Measurements from ENCODE around the gene BEST4. TPM values are rescaled to one million over a fixed set of nuclear protein-coding genes. Genes with fewer than 3 reads are reported as not detected.

The BEST4 gene
- polyA plus RNA-seq, 1 donor (not counting 4 experiments of a cell fraction or from before 2014, with no cell fraction given) = 0.14 TPM

DNA sequence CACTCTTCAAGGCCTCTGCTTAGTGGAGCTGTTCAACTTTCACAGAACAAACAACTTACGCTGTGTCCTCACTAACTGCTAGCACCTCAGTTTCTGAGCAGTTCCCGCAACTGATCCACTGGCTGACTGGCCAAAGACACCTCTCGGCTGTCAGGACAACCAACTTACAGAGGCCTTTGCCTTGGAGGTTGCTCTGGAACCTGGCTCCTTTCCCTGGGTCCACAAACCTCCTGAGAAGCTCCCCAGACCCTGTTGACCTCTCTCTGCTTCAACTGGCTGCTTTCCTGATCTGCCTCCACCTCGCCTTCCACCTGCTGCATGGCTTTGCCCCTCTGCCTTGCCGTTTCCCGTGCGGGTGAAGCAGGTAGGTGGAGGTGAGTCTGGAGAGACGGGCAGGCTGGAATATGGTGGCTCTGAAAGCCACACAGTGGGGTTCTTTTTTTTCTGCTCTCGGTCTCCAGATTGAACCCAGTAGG, 33.3 kb upstream of the BEST4 start:
- Histone ChIP-seq H3K4me1 (ENCODE audit: control insufficient read depth, extremely low read depth, insufficient read depth, low read length) (peaks cover 21% of the 10 kb centered on the region), H3K27me3 (ENCODE audit: control insufficient read depth, extremely low read depth, insufficient read depth, low read length) (no peaks in the 10 kb centered on the region), H3K9me1 (ENCODE audit: control insufficient read depth, extremely low read depth, insufficient read depth, low read length) (no peaks in the 10 kb centered on the region), H3K36me3 (ENCODE audit: control insufficient read depth in 2 of 2, extremely low read depth in 1 of 2, insufficient read depth in 2 of 2, low read length in 2 of 2) (no peaks in the 10 kb centered on the region), H4K20me1 (ENCODE audit: control insufficient read depth, extremely low read depth, insufficient read depth, low read length) (no peaks in the 10 kb centered on the region), H3K9ac (ENCODE audit: control insufficient read depth, extremely low read depth, insufficient read depth, low read length) (no peak overlapping the region), H2AFZ (ENCODE audit: control insufficient read depth, low read length) (no peak overlapping the region), H3K9me3 (ENCODE audit: control insufficient read depth, low read depth, low read length) (no peaks in the 10 kb centered on the region), H3K4me3 (ENCODE audit: control insufficient read depth in 2 of 3, extremely low read depth in 1 of 3, insufficient read depth in 2 of 3, low read depth in 1 of 3, low read length in 3 of 3) (no peak overlapping the region), H3K27ac (ENCODE audit: control insufficient read depth, insufficient read depth, low read length) (no peak overlapping the region), H3K4me2 (ENCODE audit: control insufficient read depth, extremely low read depth, insufficient read depth, low read depth, low read length) (no peak overlapping the region), H3K79me2 (ENCODE audit: control insufficient read depth, insufficient read depth, low read length) (no peaks in the 10 kb centered on the region)
- no peak for DNase-seq (ENCODE audit: low read depth, low spot score)
- TF ChIP-seq, protein P1, sequence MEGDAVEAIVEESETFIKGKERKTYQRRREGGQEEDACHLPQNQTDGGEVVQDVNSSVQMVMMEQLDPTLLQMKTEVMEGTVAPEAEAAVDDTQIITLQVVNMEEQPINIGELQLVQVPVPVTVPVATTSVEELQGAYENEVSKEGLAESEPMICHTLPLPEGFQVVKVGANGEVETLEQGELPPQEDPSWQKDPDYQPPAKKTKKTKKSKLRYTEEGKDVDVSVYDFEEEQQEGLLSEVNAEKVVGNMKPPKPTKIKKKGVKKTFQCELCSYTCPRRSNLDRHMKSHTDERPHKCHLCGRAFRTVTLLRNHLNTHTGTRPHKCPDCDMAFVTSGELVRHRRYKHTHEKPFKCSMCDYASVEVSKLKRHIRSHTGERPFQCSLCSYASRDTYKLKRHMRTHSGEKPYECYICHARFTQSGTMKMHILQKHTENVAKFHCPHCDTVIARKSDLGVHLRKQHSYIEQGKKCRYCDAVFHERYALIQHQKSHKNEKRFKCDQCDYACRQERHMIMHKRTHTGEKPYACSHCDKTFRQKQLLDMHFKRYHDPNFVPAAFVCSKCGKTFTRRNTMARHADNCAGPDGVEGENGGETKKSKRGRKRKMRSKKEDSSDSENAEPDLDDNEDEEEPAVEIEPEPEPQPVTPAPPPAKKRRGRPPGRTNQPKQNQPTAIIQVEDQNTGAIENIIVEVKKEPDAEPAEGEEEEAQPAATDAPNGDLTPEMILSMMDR (optimal IDR thresholded peaks at IDR 0.05 in 1 of 3, IDR thresholded peaks at IDR 0.05 in 1 of 3, conservative IDR thresholded peaks at IDR 0.05 in 1 of 3; ENCODE audit: extremely low read depth in 1 of 3, insufficient read depth in 2 of 3, low read length in 3 of 3) = no peak
- no peak for TF ChIP-seq EZH2 (IDR thresholded peaks at IDR 0.05; ENCODE audit: low read length)
- no peak for FAIRE-seq
- dilution Hi-C loops (cut with MboI; ENCODE audit: extremely low pct_ligation_motif_present, low sequenced_read_pairs) = no loop called here

DNA sequence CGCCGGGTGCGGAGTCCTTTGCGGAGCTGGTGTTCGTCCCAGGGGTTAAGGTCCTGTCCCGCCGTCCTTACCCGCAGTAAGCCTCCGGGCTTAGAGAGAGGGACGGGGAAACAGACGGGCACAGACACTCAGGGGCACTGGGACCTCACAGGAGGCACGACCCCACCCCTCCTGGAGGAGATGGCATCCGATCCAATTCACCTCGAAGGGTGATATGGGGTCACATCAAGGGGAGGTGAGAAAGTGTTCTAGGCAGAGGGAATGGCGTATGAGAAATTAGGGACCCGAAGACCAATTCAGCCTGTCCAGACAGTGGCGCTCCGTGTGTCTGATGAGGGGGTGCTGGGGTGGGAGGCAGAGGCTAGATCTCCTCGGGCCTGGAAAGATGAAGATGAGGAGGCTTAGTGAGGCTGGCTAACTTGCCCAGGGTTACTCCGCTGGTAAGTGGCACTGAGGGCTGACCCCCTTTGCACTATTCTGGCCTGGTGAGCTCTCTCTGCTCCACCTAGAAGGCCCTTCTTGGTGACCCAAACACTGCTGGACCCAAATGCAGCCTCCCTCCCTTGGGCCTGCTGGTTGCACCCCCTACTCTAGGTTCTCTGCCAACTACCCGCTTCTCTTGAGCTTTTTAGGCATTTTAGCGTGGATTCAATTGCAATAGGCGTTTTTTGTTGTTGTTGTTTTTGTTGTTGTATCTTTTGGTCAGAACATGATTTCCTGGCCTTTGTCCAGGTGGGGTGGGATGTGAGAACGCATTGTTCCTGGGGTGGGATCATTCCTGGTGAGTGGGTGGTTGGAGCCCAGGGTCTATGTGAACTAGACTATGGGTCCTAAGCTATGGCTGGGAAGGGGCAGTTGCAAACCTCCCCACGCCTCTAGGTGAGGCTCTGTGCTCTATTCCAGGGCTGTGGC, 32.6 kb upstream of the BEST4 start:
- DNase-seq (ENCODE audit: low read depth, low spot score) (no peak), FAIRE-seq (no peak)
- Histone ChIP-seq H3K4me2 (ENCODE audit: control insufficient read depth, extremely low read depth, insufficient read depth, low read depth, low read length) (peak overlapping the region; percentile 90), H3K27ac (ENCODE audit: control insufficient read depth, insufficient read depth, low read length) (peak overlapping the region; percentile 100), H3K79me2 (ENCODE audit: control insufficient read depth, insufficient read depth, low read length) (no peaks in the 10 kb centered on the region), H3K4me1 (ENCODE audit: control insufficient read depth, extremely low read depth, insufficient read depth, low read length) (peaks cover 25% of the 10 kb centered on the region), H3K9me3 (ENCODE audit: control insufficient read depth, low read depth, low read length) (no peaks in the 10 kb centered on the region), H3K27me3 (ENCODE audit: control insufficient read depth, extremely low read depth, insufficient read depth, low read length) (no peaks in the 10 kb centered on the region), H3K36me3 (ENCODE audit: control insufficient read depth in 2 of 2, extremely low read depth in 1 of 2, insufficient read depth in 2 of 2, low read length in 2 of 2) (no peaks in the 10 kb centered on the region), H3K9me1 (ENCODE audit: control insufficient read depth, extremely low read depth, insufficient read depth, low read length) (no peaks in the 10 kb centered on the region), H3K9ac (ENCODE audit: control insufficient read depth, extremely low read depth, insufficient read depth, low read length) (peak overlapping the region; percentile 98), H4K20me1 (ENCODE audit: control insufficient read depth, extremely low read depth, insufficient read depth, low read length) (no peaks in the 10 kb centered on the region), H3K4me3 (ENCODE audit: control insufficient read depth in 2 of 3, extremely low read depth in 1 of 3, insufficient read depth in 2 of 3, low read depth in 1 of 3, low read length in 3 of 3) (peak overlapping the region; percentile 11 to 83 (median 20)), H2AFZ (ENCODE audit: control insufficient read depth, low read length) (peak overlapping the region; percentile 97)
- dilution Hi-C loops (cut with MboI; ENCODE audit: extremely low pct_ligation_motif_present, low sequenced_read_pairs) = no loop called here
- TF ChIP-seq, protein P1 (optimal IDR thresholded peaks at IDR 0.05 in 1 of 3, IDR thresholded peaks at IDR 0.05 in 1 of 3, conservative IDR thresholded peaks at IDR 0.05 in 1 of 3; ENCODE audit: extremely low read depth in 1 of 3, insufficient read depth in 2 of 3, low read length in 3 of 3) = no peak
- peak; percentile 7 for TF ChIP-seq EZH2 (IDR thresholded peaks at IDR 0.05; ENCODE audit: low read length)

Data from keratinocyte (primary cell).